Activated B cell treated with CpG ODN at 0.5 μM for 24 hours (primary cell): ENCODE data around the gene HSPA4L. TPM values are rescaled to one million over a fixed set of nuclear protein-coding genes. Genes with fewer than 3 reads are reported as not detected.

Experiments
- ATAC-seq: fragments of 200-7000 bp; cut with Tn5 transposase; one replicate; pipeline ENCODE4 v1.10.0; 2021; ENCODE audit warnings: low read depth, mild to moderate bottlenecking, moderate library complexity
- CTCF ChIA-PET: fragments of 350-600 bp; sonication (Branson Sonifier 250); formaldehyde crosslinking; loops from one replicate; lab custom pipeline; 2021; ENCODE audit warnings: antibody characterized with exemption; lab: Charles Lee
- POLR2A ChIA-PET: fragments of 350-600 bp; sonication (Branson Sonifier 250); formaldehyde crosslinking; loops from one replicate; lab custom pipeline; 2021; ENCODE audit warnings: antibody characterized with exemption; lab: Charles Lee
- DNase-seq: peaks from one replicate; pipeline ENCODE4 v3.0.0; 2022
- H3K27ac Mint-ChIP-seq: one replicate; pipeline ENCODE4 v1.8.0; 2020; ENCODE audit warnings: mixed read lengths
- H3K27me3 Mint-ChIP-seq: one replicate; pipeline ENCODE4 v1.8.0; 2021; ENCODE audit warnings: mixed read lengths
- H3K36me3 Mint-ChIP-seq: one replicate; pipeline ENCODE4 v1.8.0; 2021; ENCODE audit warnings: low read depth, mixed read lengths
- H3K4me1 Mint-ChIP-seq: one replicate; pipeline ENCODE4 v1.8.0; 2021; ENCODE audit warnings: mixed read lengths
- H3K4me3 Mint-ChIP-seq: one replicate; pipeline ENCODE4 v1.8.0; 2020; ENCODE audit warnings: mild to moderate bottlenecking, mixed read lengths
- H3K9me3 Mint-ChIP-seq: one replicate; pipeline ENCODE4 v1.8.0; 2020; ENCODE audit warnings: mixed read lengths
- CTCF ChIP-seq: fragments of 200-600 bp; IDR thresholded peaks from one replicate; pipeline ENCODE4 v1.8.0; 2022; ENCODE audit warnings: antibody characterized with exemption, mild to moderate bottlenecking
- intact Hi-C: fragments of 100-400 bp; cut with micrococcal nuclease; formaldehyde crosslinking; loops from one replicate; pipeline ENCODE4 v1.15.1; 2024
- total RNA-seq: library from RNA; stranded (reverse); gene quantifications from 2 replicates; pipeline ENCODE4 v1.2.3, GENCODE V29; 2022

HSPA4L gene
- total RNA-seq, 1 donor from 2014 or later, result 0.13 TPM

GRCh38 chr4:127771535-127772275 is 10.4 kb upstream of the HSPA4L start:
- DNase-seq, result no peak
- ATAC-seq, result no peak
- H3K4me1 Mint-ChIP-seq, result no peaks in the 10 kb centered on the region
- no peaks in the 10 kb centered on the region for H3K36me3 Mint-ChIP-seq
- no peak for TF ChIP-seq CTCF
- intact Hi-C loops, result no loop called here
- ChIA-PET CTCF (no interaction called here), POLR2A (no interaction called here)
- no peak overlapping the region for H3K27ac Mint-ChIP-seq
- no peak overlapping the region for H3K4me3 Mint-ChIP-seq
- peaks cover 16% of the 10 kb centered on the region for H3K27me3 Mint-ChIP-seq
- H3K9me3 Mint-ChIP-seq, result no peaks in the 10 kb centered on the region

- no peak for TF ChIP-seq CTCF
- CTCF ChIA-PET, result no interaction called here
- no peaks in the 10 kb centered on the region for H3K36me3 Mint-ChIP-seq
- no peaks in the 10 kb centered on the region for H3K4me1 Mint-ChIP-seq
- H3K27ac Mint-ChIP-seq, result no peak overlapping the region
- H3K27me3 Mint-ChIP-seq, result peaks cover 29% of the 10 kb centered on the region
- no peak for DNase-seq
- no peaks in the 10 kb centered on the region for H3K9me3 Mint-ChIP-seq
- H3K4me3 Mint-ChIP-seq, result no peak overlapping the region
- POLR2A ChIA-PET, result no interaction called here
- intact Hi-C loops, result no loop called here
- no peak for ATAC-seq
Observed at GRCh38 chr4:127772769-127773671, 9.1 kb upstream of the HSPA4L start.

GRCh38 chr4:127775843-127776242 is 6.3 kb upstream of the HSPA4L start:
- Mint-ChIP-seq H3K27ac (no peak overlapping the region), H3K27me3 (peaks cover 48% of the 10 kb centered on the region), H3K9me3 (no peaks in the 10 kb centered on the region), H3K4me3 (no peak overlapping the region), H3K36me3 (no peaks in the 10 kb centered on the region), H3K4me1 (no peaks in the 10 kb centered on the region)
- TF ChIP-seq CTCF, result no peak
- ChIA-PET CTCF (no interaction called here), POLR2A (no interaction called here)
- DNase-seq (no peak), ATAC-seq (no peak)
- intact Hi-C loops, result no loop called here

- DNase-seq (no peak), ATAC-seq (no peak)
- CTCF ChIA-PET, result no interaction called here
- H3K27me3 Mint-ChIP-seq, result peaks cover 49% of the 10 kb centered on the region
- peaks cover 7% of the 10 kb centered on the region for H3K4me1 Mint-ChIP-seq
- POLR2A ChIA-PET, result no interaction called here
- TF ChIP-seq CTCF, result no peak
- intact Hi-C loops, result no loop called here
- no peak overlapping the region for H3K27ac Mint-ChIP-seq
- no peaks in the 10 kb centered on the region for H3K9me3 Mint-ChIP-seq
- H3K4me3 Mint-ChIP-seq, result no peak overlapping the region
- H3K36me3 Mint-ChIP-seq, result no peaks in the 10 kb centered on the region
Observed at GRCh38 chr4:127776620-127777019, 5.5 kb upstream of the HSPA4L start.

- intact Hi-C loops, result no loop called here
- H3K4me1 Mint-ChIP-seq, result peaks cover 9% of the 10 kb centered on the region
- ATAC-seq (no peak), DNase-seq (no peak)
- no peaks in the 10 kb centered on the region for H3K9me3 Mint-ChIP-seq
- H3K27me3 Mint-ChIP-seq, result peaks cover 47% of the 10 kb centered on the region
- H3K4me3 Mint-ChIP-seq, result no peak overlapping the region
- H3K27ac Mint-ChIP-seq, result no peak overlapping the region
- ChIA-PET POLR2A (no interaction called here), CTCF (no interaction called here)
- no peaks in the 10 kb centered on the region for H3K36me3 Mint-ChIP-seq
- TF ChIP-seq CTCF, result no peak
Observed at GRCh38 chr4:127777487-127777886, 4.6 kb upstream of the HSPA4L start.
